A673 (cell line): ENCODE data around the gene FNBP1L. TPM values are rescaled to one million over a fixed set of nuclear protein-coding genes. Genes with fewer than 3 reads are reported as not detected.

Source experiments
- BruUV-seq: library from RNA; stranded (reverse); fragments of 400-500 nt; replicated peaks from 2 replicates; lab custom pipeline; 2021; lab: Mats Ljungman, UMichigan
- CTCF ChIA-PET: fragments of 300-600 bp; sonication (Branson Sonifier 250); formaldehyde crosslinking; loops from one replicate; lab custom pipeline; 2022; ENCODE audit warnings: antibody characterized with exemption; lab: Charles Lee
- POLR2A ChIA-PET: fragments of 300-600 bp; sonication (Branson Sonifier 250); formaldehyde crosslinking; loops from one replicate; lab custom pipeline; 2022; ENCODE audit warnings: antibody characterized with exemption; ENCODE audit not compliant: low non-redundant PET; lab: Charles Lee
- DNase-seq: peaks from one replicate; pipeline ENCODE4 v3.0.0-alpha.2; 2015; ENCODE audit warnings: low spot score
- H3K27ac ChIP-seq: fragments of 200-600 bp; sonication (generic); 2 replicates; pipeline ENCODE4 v1.5.1; 2016; ENCODE audit warnings: mixed run types, low read depth, mild to moderate bottlenecking, mixed read lengths, antibody characterized with exemption, low read length; ENCODE audit not compliant: poor library complexity, severe bottlenecking
- H3K27me3 ChIP-seq: fragments of 200-600 bp; sonication (generic); replicated peaks from 2 replicates; pipeline ENCODE4 v1.6.1; 2017; ENCODE audit warnings: mixed run types, low read depth, mild to moderate bottlenecking, mixed read lengths, antibody characterized with exemption, low read length; ENCODE audit not compliant: insufficient read depth, poor library complexity
- H3K36me3 ChIP-seq: fragments of 200-600 bp; sonication (generic); 2 replicates; pipeline ENCODE4 v1.6.1; 2016; ENCODE audit warnings: mixed run types, mild to moderate bottlenecking, mixed read lengths, antibody characterized with exemption, low read length; ENCODE audit not compliant: insufficient read depth, poor library complexity, severe bottlenecking
- H3K4me1 ChIP-seq: fragments of 200-600 bp; sonication (generic); 2 replicates; pipeline ENCODE4 v1.6.1; 2017; ENCODE audit warnings: mixed run types, mild to moderate bottlenecking, mixed read lengths, antibody characterized with exemption, low read length; ENCODE audit not compliant: insufficient read depth, poor library complexity, severe bottlenecking
- H3K4me3 ChIP-seq: fragments of 200-600 bp; sonication (generic); 2 replicates; pipeline ENCODE4 v1.5.1; 2016; ENCODE audit warnings: low read depth, mixed run types, mild to moderate bottlenecking, mixed read lengths, low read length; ENCODE audit not compliant: poor library complexity, severe bottlenecking
- H3K9me3 ChIP-seq: fragments of 200-600 bp; sonication (generic); 2 replicates; pipeline ENCODE4 v1.6.1; 2016; ENCODE audit warnings: mixed run types, low read depth, mild to moderate bottlenecking, mixed read lengths, antibody characterized with exemption, low read length; ENCODE audit not compliant: poor library complexity, severe bottlenecking
- EZH2 ChIP-seq: fragments of 200-600 bp; sonication (generic); IDR thresholded peaks from 2 replicates; pipeline ENCODE4 v1.6.1; 2017; ENCODE audit warnings: borderline replicate concordance, low read depth, mild to moderate bottlenecking, mixed read lengths, antibody characterized with exemption, low read length; ENCODE audit not compliant: poor library complexity, severe bottlenecking
- intact Hi-C: fragments of 100-400 bp; cut with micrococcal nuclease; formaldehyde crosslinking; loops from one replicate; pipeline ENCODE4 v1.10.0; 2022; ENCODE audit not compliant: unreplicated experiment
- total RNA-seq: library from RNA; stranded (reverse); gene quantifications from 2 replicates; pipeline ENCODE4 v1.2.3, GENCODE V29; 2021
- TF ChIP-seq, protein P1 (sequence below): fragments of 300-800, 200-600 bp; sonication (generic); conservative IDR thresholded peaks from 2 replicates; pipeline ENCODE4 v1.5.1; 2017; ENCODE audit warnings: low read depth, mild to moderate bottlenecking, antibody characterized with exemption, low read length, moderate library complexity, mixed read lengths

FNBP1L gene
- total RNA-seq, 1 experiment from 2014 or later = 39.6 TPM

DNA sequence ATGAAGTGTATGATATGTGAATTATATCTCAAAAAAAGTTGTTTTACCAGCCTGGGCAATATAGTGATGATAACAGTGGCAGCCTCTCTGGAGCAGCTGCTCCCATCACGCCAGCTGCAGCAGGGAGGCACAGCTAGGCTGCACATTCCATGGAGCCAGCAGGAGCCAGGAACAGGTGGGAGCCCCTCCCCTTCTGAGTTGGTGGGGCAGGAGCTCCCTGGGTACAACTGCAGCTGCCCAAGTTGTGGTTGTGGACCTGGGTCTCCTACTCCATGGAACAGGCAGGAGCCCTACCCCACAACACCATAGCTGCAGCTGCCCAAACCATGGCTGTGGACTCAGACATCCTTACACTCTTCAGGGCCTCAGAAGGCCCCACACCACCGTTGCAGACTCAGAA, 21.7 kb upstream of the FNBP1L start:
- CTCF ChIA-PET = no interaction called here
- no peaks in the 10 kb centered on the region for H3K9me3 ChIP-seq
- no peak for TF ChIP-seq EZH2
- TF ChIP-seq, protein P1, sequence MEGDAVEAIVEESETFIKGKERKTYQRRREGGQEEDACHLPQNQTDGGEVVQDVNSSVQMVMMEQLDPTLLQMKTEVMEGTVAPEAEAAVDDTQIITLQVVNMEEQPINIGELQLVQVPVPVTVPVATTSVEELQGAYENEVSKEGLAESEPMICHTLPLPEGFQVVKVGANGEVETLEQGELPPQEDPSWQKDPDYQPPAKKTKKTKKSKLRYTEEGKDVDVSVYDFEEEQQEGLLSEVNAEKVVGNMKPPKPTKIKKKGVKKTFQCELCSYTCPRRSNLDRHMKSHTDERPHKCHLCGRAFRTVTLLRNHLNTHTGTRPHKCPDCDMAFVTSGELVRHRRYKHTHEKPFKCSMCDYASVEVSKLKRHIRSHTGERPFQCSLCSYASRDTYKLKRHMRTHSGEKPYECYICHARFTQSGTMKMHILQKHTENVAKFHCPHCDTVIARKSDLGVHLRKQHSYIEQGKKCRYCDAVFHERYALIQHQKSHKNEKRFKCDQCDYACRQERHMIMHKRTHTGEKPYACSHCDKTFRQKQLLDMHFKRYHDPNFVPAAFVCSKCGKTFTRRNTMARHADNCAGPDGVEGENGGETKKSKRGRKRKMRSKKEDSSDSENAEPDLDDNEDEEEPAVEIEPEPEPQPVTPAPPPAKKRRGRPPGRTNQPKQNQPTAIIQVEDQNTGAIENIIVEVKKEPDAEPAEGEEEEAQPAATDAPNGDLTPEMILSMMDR = no peak
- H3K4me1 ChIP-seq = no peaks in the 10 kb centered on the region
- no peak for DNase-seq
- POLR2A ChIA-PET = no interaction called here
- H3K27me3 ChIP-seq = no peaks in the 10 kb centered on the region
- no peak overlapping the region for H3K27ac ChIP-seq
- intact Hi-C loops = no loop called here
- no peak overlapping the region for H3K4me3 ChIP-seq
- H3K36me3 ChIP-seq = no peaks in the 10 kb centered on the region
- BruUV-seq = no TSS peak

DNA sequence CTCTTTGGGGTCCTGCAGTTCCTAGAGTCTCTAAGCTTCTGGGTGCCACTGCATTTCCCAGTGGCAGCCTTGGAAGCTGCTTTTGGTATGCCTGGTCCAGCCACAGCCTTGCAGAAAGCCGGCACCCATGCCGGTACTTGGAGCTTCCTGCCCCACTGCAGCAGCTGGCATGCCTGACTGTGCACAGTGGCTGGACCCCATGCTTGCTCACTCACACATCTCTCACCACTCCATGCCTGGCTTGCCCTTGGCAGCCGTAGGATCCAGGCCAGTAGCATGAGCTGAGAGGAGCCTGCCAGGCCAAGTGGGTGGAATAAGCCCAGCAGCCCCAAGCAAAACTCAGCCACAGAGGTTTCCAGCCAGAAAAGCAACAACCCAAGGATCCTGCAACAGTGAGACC, 20.3 kb upstream of the FNBP1L start:
- ChIA-PET POLR2A (no interaction called here), CTCF (no interaction called here)
- no peak for TF ChIP-seq EZH2
- TF ChIP-seq, protein P1 = no peak
- DNase-seq = no peak
- Histone ChIP-seq H3K9me3 (no peaks in the 10 kb centered on the region), H3K27ac (no peak overlapping the region), H3K4me1 (no peaks in the 10 kb centered on the region), H3K27me3 (no peaks in the 10 kb centered on the region), H3K4me3 (no peak overlapping the region), H3K36me3 (no peaks in the 10 kb centered on the region)
- no TSS peak for BruUV-seq
- intact Hi-C loops = no loop called here

DNA sequence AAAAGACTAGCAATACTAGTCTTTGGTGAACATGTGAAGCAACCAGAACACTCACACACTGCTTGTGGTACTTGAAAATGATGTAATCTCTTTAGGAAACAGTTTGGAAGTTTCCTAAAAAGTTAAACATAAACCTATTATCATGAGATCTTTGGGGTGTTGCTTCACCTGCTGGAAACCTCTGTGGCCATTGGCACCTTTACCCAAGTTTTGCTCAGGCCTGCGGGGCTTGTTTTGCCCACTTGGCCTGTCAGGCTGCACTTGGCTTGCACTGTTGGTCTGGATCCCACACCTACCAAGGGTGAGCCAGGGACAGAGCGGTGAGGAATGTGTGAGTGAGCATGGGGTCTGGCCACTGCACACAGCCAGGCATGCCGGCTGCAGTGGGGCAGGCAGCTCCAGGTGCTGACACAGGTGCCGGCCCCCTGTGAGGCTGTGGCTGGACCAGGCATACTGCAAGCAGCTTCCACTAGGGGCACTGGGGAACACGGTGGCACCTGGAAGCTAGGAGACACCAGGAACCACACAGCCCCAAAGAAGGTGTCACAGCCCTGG, 14.4 kb upstream of the FNBP1L start:
- no peaks in the 10 kb centered on the region for H3K9me3 ChIP-seq
- no peaks in the 10 kb centered on the region for H3K36me3 ChIP-seq
- H3K4me3 ChIP-seq = no peak overlapping the region
- intact Hi-C loops = loop anchor here (10.0 kb wide), 2 partner anchors 381 to 601 kb away; no protein-coding TSS in a partner anchor
- no peak overlapping the region for H3K27ac ChIP-seq
- DNase-seq = no peak
- H3K27me3 ChIP-seq = no peaks in the 10 kb centered on the region
- BruUV-seq = no TSS peak
- no peak for TF ChIP-seq EZH2
- TF ChIP-seq, protein P1 = no peak; the same call in 1 of the 2 replicates
- ChIA-PET CTCF (interaction anchor here (1.5 kb wide), 1 partner anchor 129 kb away, joined by 4 read pairs; no protein-coding TSS in a partner anchor), POLR2A (no interaction called here)
- no peaks in the 10 kb centered on the region for H3K4me1 ChIP-seq
